Transverse colon (tissue), 4 donors: ENCODE results near the gene CTNND2. TPM values are rescaled to one million over a fixed set of nuclear protein-coding genes. Genes with fewer than 3 reads are reported as not detected.

Source experiments
- DNase-seq: peaks from one replicate; pipeline ENCODE4 v3.0.0-alpha.2; 2019
- H3K27ac ChIP-seq, 4 donors: fragments of 200-600 bp; sonication (generic); 2 replicates each; pipeline ENCODE4 v1.5.1; 2016 to 2018; ENCODE audit warnings: inconsistent platforms in 4 of 4
- H3K27me3 ChIP-seq: fragments of 200-600 bp; sonication (generic); 2 replicates; pipeline ENCODE4 v1.5.1; 2017; ENCODE audit warnings: inconsistent platforms
- H3K36me3 ChIP-seq, 4 donors: fragments of 200-600 bp; sonication (generic); 2 replicates each; pipeline ENCODE4 v1.5.1; 2017 to 2019; ENCODE audit warnings: inconsistent platforms in 4 of 4
- H3K4me1 ChIP-seq, 4 donors: fragments of 200-600 bp; sonication (generic); 2 replicates each; pipeline ENCODE4 v1.5.1; 2017 to 2020; ENCODE audit warnings: inconsistent platforms in 4 of 4
- H3K4me3 ChIP-seq, 4 donors: fragments of 200-600 bp; sonication (generic); 1 replicate in 1 of 4; 2 replicates in 3 of 4; pipeline versions ENCODE4 v1.5.1 to v1.6.1; 2017 to 2019; ENCODE audit warnings: inconsistent platforms in 4 of 4
- H3K9me3 ChIP-seq, 2 donors: fragments of 200-600 bp; sonication (generic); 2 replicates each; pipeline ENCODE4 v1.5.1; 2017 to 2019; ENCODE audit warnings: inconsistent platforms in 2 of 2
- EP300 ChIP-seq: sonication (generic); formaldehyde crosslinking; IDR thresholded peaks from one replicate; pipeline ENCODE4 v1.6.1; 2017; ENCODE audit warnings: antibody characterized with exemption, low read depth
- POLR2A ChIP-seq: fragments of 450-650 bp; IDR thresholded peaks from one replicate; pipeline ENCODE4 v1.6.1; 2016; ENCODE audit warnings: antibody characterized with exemption, mild to moderate bottlenecking, moderate library complexity
- POLR2AphosphoS5 ChIP-seq, 3 donors: sonication (generic); formaldehyde crosslinking; IDR thresholded peaks; one replicate each; pipeline ENCODE4 v1.6.1; 2016; ENCODE audit warnings: antibody characterized with exemption in 3 of 3
- WGBS, 2 donors: methylation state at CpG; one replicate each; pipeline ENCODE4 v1.1.5; 2018; ENCODE audit warnings: low coverage in 1 of 2; 5-methylcytosine and 5-hydroxymethylcytosine counted together
- in situ Hi-C, 4 donors: fragments of 200-750 bp; cut with MboI; loops; one replicate each; pipeline versions ENCODE4 v1.15.0 to v1.15.1; 2017; ENCODE audit warnings: low sequenced_read_pairs in 3 of 4, low pct_ligation_motif_present in 1 of 4, low pct_unique_long_range_greater_than_20kb in 1 of 4
- intact Hi-C: fragments of 100-400 bp; cut with DNase I; formaldehyde crosslinking; loops from one replicate; pipeline ENCODE4 v1.15.1; 2023; ENCODE audit warnings: low total_unique reads
- total RNA-seq, 4 donors: library from RNA; depleted of rRNA; stranded (reverse); fragments of >200 nt; gene quantifications; one replicate each; pipeline ENCODE4 v1.1.0, GENCODE V29; 2016
- TF ChIP-seq, protein P1 (sequence below), 5 experiments: fragments of 200-600 bp in 3 of 5; fragments of 450-650 bp in 2 of 5; sonication (generic) in 3 of 5; IDR thresholded peaks; 1 replicate in 2 of 5; 2 replicates in 3 of 5; pipeline ENCODE4 v1.5.1; 2016 to 2017; ENCODE audit warnings: antibody characterized with exemption in 5 of 5, inconsistent platforms in 3 of 5, mild to moderate bottlenecking in 2 of 5, moderate library complexity in 1 of 5

Gene CTNND2
- total RNA-seq, 4 donors from 2014 or later = 1.9 to 2.1 TPM; not detected in 2

DNA sequence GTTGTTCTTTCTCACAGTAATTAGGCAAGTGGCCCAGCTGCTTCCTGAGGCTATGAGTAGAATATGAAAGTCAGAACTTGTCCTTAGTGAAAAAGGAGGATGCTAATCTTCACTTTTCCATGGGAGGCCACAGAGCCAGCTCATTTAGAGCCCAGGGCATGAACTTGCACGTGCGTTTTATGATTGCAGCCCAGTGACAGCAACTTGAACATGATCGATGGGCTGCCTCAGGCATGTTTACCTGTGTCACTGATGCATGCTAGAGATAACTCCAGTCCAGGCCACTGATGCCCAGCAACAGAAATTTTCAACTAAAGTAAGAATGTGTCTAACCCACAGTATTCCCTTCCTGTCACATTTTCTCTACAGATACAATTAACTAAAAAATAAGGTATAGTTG, 179.3 kb downstream of the CTNND2 start:
- in situ Hi-C loops = no loop called here
- Histone ChIP-seq H3K4me3 (no peak overlapping the region), H3K27me3 (no peaks in the 10 kb centered on the region), H3K27ac (no peak overlapping the region), H3K9me3 (no peaks in the 10 kb centered on the region), H3K4me1 (no peaks in the 10 kb centered on the region), H3K36me3 (no peaks in the 10 kb centered on the region)
- DNase-seq = no peak
- TF ChIP-seq POLR2AphosphoS5 (IDR thresholded peaks at IDR 0.05) (no peak), EP300 (no peak), POLR2A (no peak)
- TF ChIP-seq, protein P1, sequence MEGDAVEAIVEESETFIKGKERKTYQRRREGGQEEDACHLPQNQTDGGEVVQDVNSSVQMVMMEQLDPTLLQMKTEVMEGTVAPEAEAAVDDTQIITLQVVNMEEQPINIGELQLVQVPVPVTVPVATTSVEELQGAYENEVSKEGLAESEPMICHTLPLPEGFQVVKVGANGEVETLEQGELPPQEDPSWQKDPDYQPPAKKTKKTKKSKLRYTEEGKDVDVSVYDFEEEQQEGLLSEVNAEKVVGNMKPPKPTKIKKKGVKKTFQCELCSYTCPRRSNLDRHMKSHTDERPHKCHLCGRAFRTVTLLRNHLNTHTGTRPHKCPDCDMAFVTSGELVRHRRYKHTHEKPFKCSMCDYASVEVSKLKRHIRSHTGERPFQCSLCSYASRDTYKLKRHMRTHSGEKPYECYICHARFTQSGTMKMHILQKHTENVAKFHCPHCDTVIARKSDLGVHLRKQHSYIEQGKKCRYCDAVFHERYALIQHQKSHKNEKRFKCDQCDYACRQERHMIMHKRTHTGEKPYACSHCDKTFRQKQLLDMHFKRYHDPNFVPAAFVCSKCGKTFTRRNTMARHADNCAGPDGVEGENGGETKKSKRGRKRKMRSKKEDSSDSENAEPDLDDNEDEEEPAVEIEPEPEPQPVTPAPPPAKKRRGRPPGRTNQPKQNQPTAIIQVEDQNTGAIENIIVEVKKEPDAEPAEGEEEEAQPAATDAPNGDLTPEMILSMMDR (IDR thresholded peaks at IDR 0.05) = no peak
- intact Hi-C loops = loop anchor here (5.0 kb wide), 1 partner anchor 1013 kb away; no protein-coding TSS in a partner anchor
- WGBS, 2 donors = 50% methylated on average over 3 of the region's 3 CpGs; no CpG with 5 or more reads in 1 of the 2 donors

DNA sequence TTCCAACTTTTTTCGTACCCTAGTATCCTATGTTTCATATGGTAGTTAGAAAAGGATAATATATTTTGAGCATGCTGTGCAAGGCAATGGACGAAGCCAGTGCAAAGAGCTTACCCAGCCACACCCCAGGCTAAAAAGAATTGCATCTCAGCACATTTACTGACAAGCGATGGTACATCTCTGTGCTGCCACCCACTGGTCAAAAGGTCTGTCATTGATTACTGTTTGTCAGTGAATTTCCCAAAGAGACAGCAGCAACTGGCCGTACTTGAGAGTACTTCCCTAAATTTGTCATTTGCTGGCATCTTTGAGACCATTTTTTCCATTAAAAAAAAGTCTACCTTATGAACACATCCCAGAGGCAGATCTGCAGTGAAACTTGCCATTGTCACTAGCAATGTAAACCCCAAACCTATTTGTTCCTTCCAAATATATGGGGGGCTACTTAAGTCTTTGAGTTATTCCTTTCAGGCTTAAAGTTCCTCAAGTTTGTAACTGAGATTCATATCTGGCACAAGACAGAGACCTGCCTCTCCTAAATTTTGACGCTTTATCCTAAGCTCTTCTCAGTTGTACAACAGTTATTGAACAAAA, 184.3 kb downstream of the CTNND2 start:
- in situ Hi-C loops = no loop called here
- TF ChIP-seq POLR2AphosphoS5 (IDR thresholded peaks at IDR 0.05) (no peak), EP300 (no peak), POLR2A (no peak)
- TF ChIP-seq, protein P1 (IDR thresholded peaks at IDR 0.05) = peak in 2 of 5 experiments; percentile 11 to 13
- peak; percentile 25 for DNase-seq
- Histone ChIP-seq H3K9me3 (no peaks in the 10 kb centered on the region), H3K4me3 (no peak overlapping the region), H3K27me3 (no peaks in the 10 kb centered on the region), H3K36me3 (no peaks in the 10 kb centered on the region), H3K27ac (no peak overlapping the region), H3K4me1 (no peaks in the 10 kb centered on the region)
- WGBS, 2 donors = 20 to 27% methylated on average over 5 of the region's 5 CpGs
- intact Hi-C loops = no loop called here

DNA sequence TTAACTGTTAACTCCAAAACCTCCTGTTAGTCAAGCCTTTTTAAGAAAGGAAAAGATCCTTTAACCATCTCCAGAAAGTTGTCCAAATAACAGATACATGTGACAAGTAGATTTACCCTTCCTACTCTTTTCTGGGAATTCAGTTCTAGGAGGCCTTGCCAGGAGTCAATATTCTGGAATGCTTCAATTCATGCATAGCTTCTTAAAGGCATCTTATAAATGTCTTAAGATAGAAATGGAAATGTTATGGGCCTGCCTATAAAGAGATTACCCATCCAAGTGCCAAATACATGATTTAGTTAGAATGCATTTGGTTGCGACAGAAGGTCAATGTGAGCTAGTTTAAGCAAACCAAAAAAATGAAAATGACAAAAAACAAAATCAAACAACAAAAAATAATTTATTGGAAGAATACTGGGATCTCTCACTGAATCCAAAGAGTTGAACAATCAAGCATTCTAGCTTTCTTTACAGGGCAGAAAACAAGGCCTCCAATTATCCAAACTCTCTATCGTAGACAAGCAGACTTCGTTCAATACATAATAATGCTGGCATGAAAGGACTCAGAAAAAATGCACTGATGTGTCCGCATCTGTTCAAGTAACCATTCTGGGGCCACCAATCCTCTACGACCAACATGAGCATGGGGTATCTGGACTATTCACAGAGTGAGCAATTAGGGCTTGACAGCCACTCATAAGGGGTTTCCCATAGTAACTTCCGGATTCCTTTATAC, 188.6 kb downstream of the CTNND2 start:
- H3K27me3 ChIP-seq = no peaks in the 10 kb centered on the region
- TF ChIP-seq, protein P1 (IDR thresholded peaks at IDR 0.05) = no peak
- TF ChIP-seq POLR2AphosphoS5 (IDR thresholded peaks at IDR 0.05) (no peak), EP300 (no peak), POLR2A (no peak)
- intact Hi-C loops = no loop called here
- no peaks in the 10 kb centered on the region for H3K9me3 ChIP-seq
- H3K4me1 ChIP-seq = no peaks in the 10 kb centered on the region
- in situ Hi-C loops = no loop called here
- H3K36me3 ChIP-seq = no peaks in the 10 kb centered on the region
- H3K4me3 ChIP-seq = no peak overlapping the region
- DNase-seq = no peak
- 86 to 90% methylated on average over 6 of the region's 6 CpGs for WGBS, 2 donors
- H3K27ac ChIP-seq = no peak overlapping the region

DNA sequence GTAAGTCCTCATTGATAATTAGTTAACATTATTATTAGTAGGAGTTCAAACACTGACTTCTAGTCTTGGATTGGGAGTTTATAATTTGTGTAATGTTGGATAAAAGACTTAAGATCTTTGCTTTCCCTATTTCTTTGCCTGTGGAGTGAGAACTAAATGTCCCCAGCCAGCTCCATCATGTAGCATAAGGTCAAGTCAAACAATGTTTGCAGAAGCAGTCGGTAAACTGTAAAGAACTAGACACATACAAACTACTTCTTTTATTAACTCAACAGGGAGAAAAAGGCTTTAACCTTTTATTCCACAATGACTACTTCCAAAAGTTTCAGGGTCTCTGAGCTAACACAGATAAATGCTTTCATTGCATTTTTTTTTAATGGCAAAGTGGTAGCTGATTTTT, 192.3 kb downstream of the CTNND2 start:
- Histone ChIP-seq H3K27me3 (no peaks in the 10 kb centered on the region), H3K9me3 (no peaks in the 10 kb centered on the region), H3K27ac (no peak overlapping the region), H3K36me3 (no peaks in the 10 kb centered on the region), H3K4me1 (no peaks in the 10 kb centered on the region), H3K4me3 (no peak overlapping the region)
- TF ChIP-seq EP300 (no peak), POLR2AphosphoS5 (IDR thresholded peaks at IDR 0.05) (no peak), POLR2A (no peak)
- TF ChIP-seq, protein P1 (IDR thresholded peaks at IDR 0.05) = no peak
- intact Hi-C loops = no loop called here
- DNase-seq = no peak
- WGBS, 2 donors = 47 to 58% methylated on average over 1 of the region's 1 CpG
- in situ Hi-C loops = no loop called here
